ENCODE results near the gene ARHGAP28. TPM values are rescaled to one million over a fixed set of nuclear protein-coding genes. Genes with fewer than 3 reads are reported as not detected.

ARHGAP28 gene
- polyA plus RNA-seq, 1 of the 3 experiments (the other 2 are of a cell fraction), result 0.99 TPM

DNA sequence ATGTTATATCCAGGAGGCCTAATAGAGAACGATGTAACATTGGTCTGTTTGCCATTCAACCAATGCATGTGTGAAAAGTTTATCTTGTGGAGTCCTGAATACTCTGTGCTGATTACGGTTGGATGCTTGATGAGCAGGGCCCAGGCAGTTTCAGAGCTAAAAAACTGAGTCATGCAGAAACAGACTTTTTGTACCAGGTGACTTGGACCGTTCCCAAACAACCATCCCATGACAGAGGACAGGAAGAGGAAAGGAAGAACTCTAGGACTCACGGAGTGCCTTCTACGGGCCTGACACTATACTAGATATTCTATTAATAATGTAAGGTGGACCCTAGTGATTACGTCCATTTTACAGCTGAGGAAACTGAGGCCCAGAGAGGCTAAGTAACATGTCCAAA is 142.1 kb downstream of the ARHGAP28 start:
- DNase-seq, result no peak
- H3K4me3 ChIP-seq (ENCODE audit: low read depth in 2 of 2, low read length in 1 of 2), result no peak overlapping the region
- POLR2A ChIA-PET, result no interaction called here
- H3K27me3 ChIP-seq (ENCODE audit: insufficient read depth), result no peaks in the 10 kb centered on the region
- CTCF ChIA-PET, result interaction anchor here (0.6 to 3.3 kb wide), 7 partner anchors 10 to 363 kb away, joined by 3 to 20 read pairs (median 4); no protein-coding TSS in a partner anchor
- no peaks in the 10 kb centered on the region for H3K9me2 ChIP-seq
- H3K9me3 ChIP-seq, result no peaks in the 10 kb centered on the region
- H3F3A ChIP-seq (replicated peaks; ENCODE audit: insufficient read depth), result no peaks in the 10 kb centered on the region
- H4K20me1 ChIP-seq (ENCODE audit: insufficient read depth), result no peaks in the 10 kb centered on the region
- no peaks in the 10 kb centered on the region for H3K4me1 ChIP-seq (ENCODE audit: control insufficient read depth in 1 of 2, insufficient read depth in 2 of 2, low read depth in 1 of 2, low read length in 1 of 2)
- no peak for TF ChIP-seq FOXM1 (IDR thresholded peaks at IDR 0.05; ENCODE audit: low read depth)
- no peak for TF ChIP-seq FOXJ3 (CRISPR knock-in tag; IDR thresholded peaks at IDR 0.05)
- no peak for TF ChIP-seq NFIC (IDR thresholded peaks at IDR 0.05; ENCODE audit: borderline replicate concordance)
- no peak for TF ChIP-seq USF1 (IDR thresholded peaks at IDR 0.05; ENCODE audit: borderline replicate concordance, low read depth)
- no peak for TF ChIP-seq JUND (IDR thresholded peaks at IDR 0.05)
- H3K27ac ChIP-seq (ENCODE audit: low read depth in 2 of 2, low read length in 1 of 2), result no peak overlapping the region
- H3K36me3 ChIP-seq (replicated peaks in 1 of 2; ENCODE audit: control insufficient read depth in 1 of 2, insufficient read depth in 2 of 2, low read length in 1 of 2), result no peaks in the 10 kb centered on the region
- H3K9ac ChIP-seq, result no peak overlapping the region
- H3K4me2 ChIP-seq, result no peak overlapping the region
- 77% methylated on average over 6 of the region's 6 CpGs for WGBS (ENCODE audit: low lambda C conversion rate)
- no peaks in the 10 kb centered on the region for H3K79me2 ChIP-seq (ENCODE audit: insufficient read depth)
- H2AFZ ChIP-seq (ENCODE audit: low read depth), result no peak overlapping the region

DNA sequence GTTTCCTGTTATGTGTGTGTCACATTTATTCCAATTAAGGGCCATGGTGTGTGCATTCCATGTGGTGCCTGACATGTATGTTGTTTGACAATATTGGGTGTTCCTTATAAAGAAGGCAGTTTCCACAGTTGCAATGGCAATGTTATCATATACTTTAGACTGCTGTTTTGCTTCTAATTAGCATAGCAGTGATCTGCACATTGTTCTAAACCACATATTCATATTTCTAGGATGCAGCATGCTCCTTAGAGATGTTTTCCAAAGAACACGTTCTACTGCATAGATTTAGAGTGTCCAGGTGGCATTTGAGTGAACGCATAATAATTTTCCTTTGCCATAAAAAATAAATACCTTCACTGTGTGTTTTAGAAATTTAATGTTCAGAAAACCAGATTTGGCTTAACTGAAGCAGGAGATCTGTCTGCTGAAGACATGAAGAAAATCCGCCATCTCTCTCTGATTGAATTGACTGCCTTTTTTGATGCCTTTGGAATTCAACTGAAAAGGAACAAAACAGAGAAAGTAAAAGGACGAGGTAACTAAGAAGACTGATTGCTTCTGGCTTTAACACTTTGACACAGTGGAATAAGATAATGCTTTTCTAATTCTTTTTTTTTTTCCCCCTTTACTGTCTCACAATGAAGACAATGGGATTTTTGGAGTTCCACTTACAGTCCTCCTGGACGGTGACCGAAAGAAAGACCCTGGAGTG is 143.7 kb downstream of the ARHGAP28 start:
- no peak for DNase-seq
- Histone ChIP-seq H3K27me3 (ENCODE audit: insufficient read depth) (no peaks in the 10 kb centered on the region), H4K20me1 (ENCODE audit: insufficient read depth) (no peaks in the 10 kb centered on the region), H3K36me3 (replicated peaks in 1 of 2; ENCODE audit: control insufficient read depth in 1 of 2, insufficient read depth in 2 of 2, low read length in 1 of 2) (no peaks in the 10 kb centered on the region), H3K9ac (no peak overlapping the region), H3K79me2 (ENCODE audit: insufficient read depth) (no peaks in the 10 kb centered on the region), H3K27ac (ENCODE audit: low read depth in 2 of 2, low read length in 1 of 2) (no peak overlapping the region), H3K9me2 (no peaks in the 10 kb centered on the region), H3F3A (replicated peaks; ENCODE audit: insufficient read depth) (no peaks in the 10 kb centered on the region), H2AFZ (ENCODE audit: low read depth) (no peak overlapping the region), H3K4me3 (ENCODE audit: low read depth in 2 of 2, low read length in 1 of 2) (no peak overlapping the region), H3K9me3 (no peaks in the 10 kb centered on the region), H3K4me2 (no peak overlapping the region), H3K4me1 (ENCODE audit: control insufficient read depth in 1 of 2, insufficient read depth in 2 of 2, low read depth in 1 of 2, low read length in 1 of 2) (no peaks in the 10 kb centered on the region)
- TF ChIP-seq FOXM1 (IDR thresholded peaks at IDR 0.05; ENCODE audit: low read depth) (no peak), RCOR1 (IDR thresholded peaks at IDR 0.05; ENCODE audit: low read length) (no peak), TEAD4 (IDR thresholded peaks at IDR 0.05; ENCODE audit: borderline replicate concordance, insufficient read depth) (no peak), ELF1 (IDR thresholded peaks at IDR 0.05) (no peak), FOXJ3 (CRISPR knock-in tag; IDR thresholded peaks at IDR 0.05) (no peak), TCF12 (IDR thresholded peaks at IDR 0.05) (no peak), NRF1 (IDR thresholded peaks at IDR 0.05; ENCODE audit: low read depth, low read length) (no peak), FOSL2 (IDR thresholded peaks at IDR 0.05; ENCODE audit: borderline replicate concordance, low read depth) (no peak), SIN3A (IDR thresholded peaks at IDR 0.05; ENCODE audit: borderline replicate concordance, low read depth, low read length) (no peak), RXRA (IDR thresholded peaks at IDR 0.05; ENCODE audit: borderline replicate concordance, low read depth) (no peak), REST (IDR thresholded peaks at IDR 0.05; ENCODE audit: low read depth, low read length) (no peak), SMC3 (IDR thresholded peaks at IDR 0.05; ENCODE audit: low read depth, low read length) (no peak), ZBTB33 (IDR thresholded peaks at IDR 0.05; ENCODE audit: borderline replicate concordance, low read depth) (no peak), YY1 (IDR thresholded peaks at IDR 0.05; ENCODE audit: low read depth) (no peak), GATA2 (CRISPR knock-in tag; IDR thresholded peaks at IDR 0.05) (no peak), JUND (IDR thresholded peaks at IDR 0.05) (no peak), CHD2 (IDR thresholded peaks at IDR 0.05; ENCODE audit: low read length, partially characterized antibody) (no peak)
- TF ChIP-seq, protein P1, sequence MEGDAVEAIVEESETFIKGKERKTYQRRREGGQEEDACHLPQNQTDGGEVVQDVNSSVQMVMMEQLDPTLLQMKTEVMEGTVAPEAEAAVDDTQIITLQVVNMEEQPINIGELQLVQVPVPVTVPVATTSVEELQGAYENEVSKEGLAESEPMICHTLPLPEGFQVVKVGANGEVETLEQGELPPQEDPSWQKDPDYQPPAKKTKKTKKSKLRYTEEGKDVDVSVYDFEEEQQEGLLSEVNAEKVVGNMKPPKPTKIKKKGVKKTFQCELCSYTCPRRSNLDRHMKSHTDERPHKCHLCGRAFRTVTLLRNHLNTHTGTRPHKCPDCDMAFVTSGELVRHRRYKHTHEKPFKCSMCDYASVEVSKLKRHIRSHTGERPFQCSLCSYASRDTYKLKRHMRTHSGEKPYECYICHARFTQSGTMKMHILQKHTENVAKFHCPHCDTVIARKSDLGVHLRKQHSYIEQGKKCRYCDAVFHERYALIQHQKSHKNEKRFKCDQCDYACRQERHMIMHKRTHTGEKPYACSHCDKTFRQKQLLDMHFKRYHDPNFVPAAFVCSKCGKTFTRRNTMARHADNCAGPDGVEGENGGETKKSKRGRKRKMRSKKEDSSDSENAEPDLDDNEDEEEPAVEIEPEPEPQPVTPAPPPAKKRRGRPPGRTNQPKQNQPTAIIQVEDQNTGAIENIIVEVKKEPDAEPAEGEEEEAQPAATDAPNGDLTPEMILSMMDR (IDR thresholded peaks at IDR 0.05), result no peak
- CTCF ChIA-PET, result interaction anchor here (1.0 to 3.3 kb wide), 3 partner anchors 13 to 330 kb away, joined by 3 to 20 read pairs (median 3); no protein-coding TSS in a partner anchor
- 69% methylated on average over 6 of the region's 6 CpGs for WGBS (ENCODE audit: low lambda C conversion rate)
- POLR2A ChIA-PET, result no interaction called here
